SIG-M5 (cell line): ENCODE measurements around the gene VPS41.
"Not testable (repeated sequence)": the region's sequence is repeated elsewhere in the genome, so short reads cannot be mapped to it uniquely, and the experiment has no call there.

Experiments used
- DNase-seq: peaks from one replicate; lab custom pipeline; 2025; lab: John Stamatoyannopoulos, UW

The VPS41 gene

GRCh38 chr7:38908759-38909335, at the start of gene VPS41:
VPS41 (minus strand) TSS chr7:38909191; CDS start chr7:38909174, 17 bp downstream.
- DNase-seq = no peak

GRCh38 chr7:38955892-38956291, 46.9 kb upstream of the VPS41 start:
- DNase-seq = no peak

- DNase-seq = no peak
These were observed 45.0 kb upstream of the VPS41 start for GRCh38 chr7:38953971-38954370.

GRCh38 chr7:38953227-38953626, 44.2 kb upstream of the VPS41 start:
- no peak for DNase-seq

- no peak for DNase-seq
These were observed 42.2 kb upstream of the VPS41 start for GRCh38 chr7:38951213-38951612.

GRCh38 chr7:38950309-38950708, 41.3 kb upstream of the VPS41 start:
- DNase-seq = no peak

GRCh38 chr7:38947541-38947940, 38.5 kb upstream of the VPS41 start:
- not testable (repeated sequence) for DNase-seq

GRCh38 chr7:38942431-38943051, 33.5 kb upstream of the VPS41 start:
- no peak for DNase-seq

GRCh38 chr7:38940774-38941173, 31.8 kb upstream of the VPS41 start:
- DNase-seq = no peak

- no peak for DNase-seq
These were observed 29.6 kb upstream of the VPS41 start for GRCh38 chr7:38938589-38938988.

- no peak for DNase-seq
These were observed 29.1 kb upstream of the VPS41 start for GRCh38 chr7:38938001-38938485.

- no peak for DNase-seq
These were observed 27.6 kb upstream of the VPS41 start for GRCh38 chr7:38936641-38937040.

- DNase-seq = no peak
These were observed 25.5 kb upstream of the VPS41 start for GRCh38 chr7:38934536-38934935.

GRCh38 chr7:38934051-38934450, 25.1 kb upstream of the VPS41 start:
- DNase-seq = no peak

- DNase-seq = no peak
These were observed 23.6 kb upstream of the VPS41 start for GRCh38 chr7:38932509-38933168.

- DNase-seq = no peak
These were observed 20.6 kb upstream of the VPS41 start for GRCh38 chr7:38929460-38930171.

- no peak for DNase-seq
These were observed 19.5 kb upstream of the VPS41 start for GRCh38 chr7:38928506-38928905.

GRCh38 chr7:38927751-38928150, 18.8 kb upstream of the VPS41 start:
- no peak for DNase-seq

GRCh38 chr7:38920731-38921130, 11.7 kb upstream of the VPS41 start:
- no peak for DNase-seq

GRCh38 chr7:38916396-38916795, 7.4 kb upstream of the VPS41 start:
- no peak for DNase-seq

- DNase-seq = no peak
These were observed 879 bp upstream of the VPS41 start for GRCh38 chr7:38909870-38910269.

- no peak for DNase-seq
These were observed 1.2 kb downstream of the VPS41 start for GRCh38 chr7:38907766-38908165.

- DNase-seq = no peak
These were observed 1.9 kb downstream of the VPS41 start for GRCh38 chr7:38907066-38907465.
